Measurements from ENCODE around the gene KRT86. TPM values are rescaled to one million over a fixed set of nuclear protein-coding genes. Genes with fewer than 3 reads are reported as not detected.

Gene KRT86
- total and polyA plus RNA-seq, 2 donors from 2014 or later, result 1.3 TPM; not detected in 1

GRCh38 chr12:52245259-52245961 is 29.0 kb upstream of the KRT86 start:
- Histone ChIP-seq H3K27me3 (ENCODE audit: control insufficient read depth, insufficient read depth, low read length) (peaks cover 2% of the 10 kb centered on the region), H3K27ac (ENCODE audit: low read depth in 2 of 2, low read length in 2 of 2) (peak overlapping the region; percentile 1 to 71), H3K9ac (ENCODE audit: low read length in 3 of 3) (no peak overlapping the region), H3K36me3 (ENCODE audit: control insufficient read depth in 2 of 3, insufficient read depth in 3 of 3, low read length in 3 of 3) (no peaks in the 10 kb centered on the region), H3K4me3 (ENCODE audit: low read length in 3 of 3) (no peak overlapping the region), H3K4me1 (ENCODE audit: control insufficient read depth in 2 of 3, insufficient read depth in 2 of 3, low read depth in 1 of 3, low read length in 3 of 3) (peaks cover 0 to 40% (median 26%) of the 10 kb centered on the region in 3 donors), H3K9me3 (ENCODE audit: control insufficient read depth in 2 of 3, insufficient read depth in 1 of 3, low read length in 3 of 3) (no peaks in the 10 kb centered on the region)
- intact Hi-C loops (cut with DNase I), result no loop called here
- FAIRE-seq, result no peak
- peak in 1 of 5 donors; percentile 30 for DNase-seq
- no peak for TF ChIP-seq CTCF (IDR thresholded peaks at IDR 0.05; ENCODE audit: borderline replicate concordance, extremely low read depth, insufficient read depth)

- no peak for TF ChIP-seq CTCF (IDR thresholded peaks at IDR 0.05; ENCODE audit: borderline replicate concordance, extremely low read depth, insufficient read depth)
- intact Hi-C loops (cut with DNase I), result no loop called here
- H3K9ac ChIP-seq (ENCODE audit: low read length in 3 of 3), result peak overlapping the region in 1 of 3 donors; percentile 46
- no peak overlapping the region for H3K4me3 ChIP-seq (ENCODE audit: low read length in 3 of 3)
- DNase-seq, result peak in 1 of 5 donors; percentile 16
- H3K36me3 ChIP-seq (ENCODE audit: control insufficient read depth in 2 of 3, insufficient read depth in 3 of 3, low read length in 3 of 3), result no peaks in the 10 kb centered on the region
- H3K4me1 ChIP-seq (ENCODE audit: control insufficient read depth in 2 of 3, insufficient read depth in 2 of 3, low read depth in 1 of 3, low read length in 3 of 3), result peaks cover 0 to 40% (median 26%) of the 10 kb centered on the region in 3 donors
- peaks cover 5% of the 10 kb centered on the region for H3K27me3 ChIP-seq (ENCODE audit: control insufficient read depth, insufficient read depth, low read length)
- H3K9me3 ChIP-seq (ENCODE audit: control insufficient read depth in 2 of 3, insufficient read depth in 1 of 3, low read length in 3 of 3), result no peaks in the 10 kb centered on the region
- no peak for FAIRE-seq
- H3K27ac ChIP-seq (ENCODE audit: low read depth in 2 of 2, low read length in 2 of 2), result peak overlapping the region in 1 of 2 donors; percentile 16
Measured at GRCh38 chr12:52245962-52246569, 28.4 kb upstream of the KRT86 start.

- DNase-seq (peak in 2 of 5 donors; percentile 27 to 33), FAIRE-seq (no peak)
- Histone ChIP-seq H3K9ac (ENCODE audit: low read length in 3 of 3) (peak overlapping the region in 1 of 3 donors; percentile 46), H3K36me3 (ENCODE audit: control insufficient read depth in 2 of 3, insufficient read depth in 3 of 3, low read length in 3 of 3) (no peaks in the 10 kb centered on the region), H3K4me3 (ENCODE audit: low read length in 3 of 3) (no peak overlapping the region), H3K4me1 (ENCODE audit: control insufficient read depth in 2 of 3, insufficient read depth in 2 of 3, low read depth in 1 of 3, low read length in 3 of 3) (peaks cover 0 to 40% (median 26%) of the 10 kb centered on the region in 3 donors), H3K9me3 (ENCODE audit: control insufficient read depth in 2 of 3, insufficient read depth in 1 of 3, low read length in 3 of 3) (no peaks in the 10 kb centered on the region), H3K27me3 (ENCODE audit: control insufficient read depth, insufficient read depth, low read length) (peaks cover 5% of the 10 kb centered on the region), H3K27ac (ENCODE audit: low read depth in 2 of 2, low read length in 2 of 2) (peak overlapping the region; percentile 16 to 41)
- intact Hi-C loops (cut with DNase I), result no loop called here
- no peak for TF ChIP-seq CTCF (IDR thresholded peaks at IDR 0.05; ENCODE audit: borderline replicate concordance, extremely low read depth, insufficient read depth)
Measured at GRCh38 chr12:52246720-52247621, 27.5 kb upstream of the KRT86 start.

Data from kidney (tissue), 14 donors.